D341Med (cell line): ENCODE results near the gene SBF1.

Source experiments
- DNase-seq: peaks from one replicate; pipeline ENCODE4 v3.0.0; 2012; ENCODE audit warnings: low spot score

The SBF1 gene

DNA sequence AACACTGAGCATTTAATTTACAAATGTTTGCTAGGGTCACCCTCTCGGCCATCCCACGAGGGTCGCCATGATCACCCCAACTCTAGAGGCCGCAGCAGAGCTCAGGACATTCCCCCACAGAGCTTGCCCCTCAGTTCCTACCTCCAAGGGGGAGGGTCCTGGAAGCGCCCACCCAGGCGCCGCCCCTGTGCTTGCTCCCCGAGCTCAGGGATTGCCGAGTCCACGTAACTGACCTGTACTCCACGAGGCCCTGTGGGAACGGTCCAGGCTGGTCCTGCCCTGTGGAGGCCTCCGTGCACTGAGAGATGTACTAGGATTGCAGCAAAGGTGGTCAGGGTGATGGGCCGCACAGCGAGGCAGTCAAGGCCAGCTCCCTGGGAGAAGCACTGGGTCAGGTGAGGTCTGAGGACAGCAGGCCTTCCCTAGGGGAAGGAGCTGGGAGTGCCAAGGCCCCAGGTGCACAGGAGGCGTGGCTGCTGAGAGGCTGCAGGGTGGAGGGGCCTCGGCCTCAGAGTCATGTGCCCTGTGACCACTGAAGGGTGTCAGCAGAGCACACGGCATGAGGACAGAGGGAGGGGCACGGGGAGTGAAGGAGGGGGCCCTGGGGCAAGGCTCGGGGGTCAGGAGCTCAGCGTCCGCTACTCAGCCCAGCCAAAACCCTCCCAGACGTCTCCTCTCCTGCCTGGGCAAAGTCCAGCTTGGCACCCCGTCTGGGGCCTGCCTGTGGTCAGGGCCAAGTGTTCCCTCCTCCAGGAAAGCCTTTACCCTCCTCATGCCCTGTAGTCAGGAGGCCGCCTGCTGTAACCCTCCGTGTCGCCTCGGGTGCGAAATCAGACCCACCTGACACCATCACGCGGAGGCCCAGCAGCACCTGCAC lies 9.4 kb upstream of the SBF1 start:
- DNase-seq = no peak

- DNase-seq = no peak
Measured at GRCh38 chr22:50483556-50483955, 8.7 kb upstream of the SBF1 start.

DNA sequence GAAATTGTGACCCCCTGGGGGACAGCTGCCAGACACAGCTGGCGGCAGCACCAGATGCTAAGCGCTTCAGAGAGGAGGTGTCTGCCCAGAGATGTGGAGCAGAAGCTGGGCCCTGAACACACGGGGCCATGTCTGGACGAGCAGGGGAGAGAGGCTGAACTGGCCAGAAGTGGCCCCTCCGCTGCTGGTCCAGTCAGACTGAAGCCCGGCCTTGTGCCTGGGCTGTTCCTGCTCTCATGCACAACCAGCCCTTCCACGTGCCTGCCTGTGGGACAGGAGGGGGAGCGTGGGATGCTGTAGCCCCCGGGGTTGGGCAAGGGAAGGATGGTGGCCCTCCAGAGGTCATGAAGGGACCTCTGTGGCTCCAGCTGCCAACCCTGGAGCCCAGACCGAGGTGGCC lies 8.3 kb upstream of the SBF1 start:
- no peak for DNase-seq

DNA sequence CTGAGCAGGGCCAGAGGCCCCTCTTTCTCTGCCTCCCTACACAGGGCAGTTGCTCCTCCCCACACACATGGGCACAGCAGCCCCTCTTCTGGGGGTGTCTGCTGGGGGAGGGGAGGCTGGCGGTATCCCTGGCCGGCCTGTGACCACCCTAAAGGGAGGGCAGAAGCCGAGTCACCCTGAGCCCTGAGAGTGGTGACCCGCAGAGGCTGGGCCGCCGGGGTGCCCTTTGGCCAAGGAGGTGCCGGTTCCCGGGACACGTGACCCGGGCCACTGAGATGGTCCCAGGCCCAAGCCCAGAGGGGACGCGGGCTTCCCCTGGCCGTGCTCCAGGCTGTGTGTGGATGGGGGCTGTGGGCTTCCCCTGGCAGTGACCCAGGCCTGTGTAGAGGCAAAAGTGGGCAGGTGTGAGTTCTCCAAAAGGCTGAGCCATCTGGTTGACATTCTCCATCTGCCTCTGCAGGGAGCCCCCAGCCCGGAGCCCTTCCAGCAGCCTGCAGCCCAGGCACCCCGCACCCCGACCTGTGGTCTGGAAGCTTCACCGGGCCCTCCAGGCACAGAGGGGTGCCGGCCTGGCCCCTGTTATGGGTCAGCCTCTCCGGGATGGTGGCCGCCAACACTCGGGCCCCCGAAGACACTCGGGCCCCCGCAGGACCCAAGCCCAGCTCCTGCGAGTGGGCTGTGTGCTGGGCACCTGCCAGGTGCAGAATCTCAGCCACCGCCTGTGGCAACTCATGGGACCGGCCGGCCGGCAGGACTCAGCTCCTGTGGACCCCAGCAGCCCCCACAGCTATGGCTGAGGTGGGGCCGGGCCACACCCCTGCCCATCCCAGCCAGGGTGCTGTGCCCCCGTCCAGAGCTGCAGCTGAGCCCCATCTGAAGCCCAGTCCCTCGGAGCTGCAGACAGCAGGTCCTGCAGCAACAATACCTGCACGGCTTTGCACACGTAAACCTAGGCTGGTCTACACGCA lies 7.6 kb upstream of the SBF1 start:
- DNase-seq = no peak

DNA sequence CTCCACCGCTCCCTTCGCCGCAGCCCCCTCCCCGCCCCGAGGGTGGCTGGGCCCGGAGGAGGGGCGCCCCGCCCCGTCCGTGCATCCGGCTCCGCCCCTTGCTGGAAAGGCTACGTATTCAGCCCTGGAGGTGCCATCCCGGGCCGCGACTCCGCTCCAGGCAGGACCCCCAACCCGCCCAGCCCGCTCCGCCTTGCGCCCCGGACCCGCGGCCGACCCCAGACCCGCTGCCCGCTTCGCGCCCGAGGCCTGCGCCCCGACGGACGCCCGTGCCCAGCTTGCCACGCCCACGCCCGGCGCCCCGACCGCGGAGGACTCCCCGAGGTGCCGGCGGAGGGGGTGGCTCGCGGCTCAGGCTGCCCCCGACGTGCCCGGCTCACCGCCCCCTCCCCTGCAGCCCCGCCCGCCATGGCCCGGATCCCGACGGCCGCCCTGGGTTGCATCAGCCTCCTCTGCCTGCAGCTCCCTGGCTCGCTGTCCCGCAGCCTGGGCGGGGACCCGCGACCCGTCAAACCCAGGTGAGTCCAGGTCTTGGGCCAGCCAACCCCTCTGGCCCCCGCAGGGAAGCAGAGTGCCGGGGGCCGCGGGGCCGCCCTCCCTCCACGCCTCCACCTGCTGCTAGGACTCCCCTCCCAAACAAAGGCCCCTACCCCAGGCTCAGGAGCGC lies 6.7 kb upstream of the SBF1 start, which contains the start of gene ADM2:
Gene ADM2, plus strand, starts transcription at position 104 of the 667 bp plus-strand sequence. Its CDS starts 305 bp downstream, at position 409.
- peak; percentile 84 for DNase-seq

DNA sequence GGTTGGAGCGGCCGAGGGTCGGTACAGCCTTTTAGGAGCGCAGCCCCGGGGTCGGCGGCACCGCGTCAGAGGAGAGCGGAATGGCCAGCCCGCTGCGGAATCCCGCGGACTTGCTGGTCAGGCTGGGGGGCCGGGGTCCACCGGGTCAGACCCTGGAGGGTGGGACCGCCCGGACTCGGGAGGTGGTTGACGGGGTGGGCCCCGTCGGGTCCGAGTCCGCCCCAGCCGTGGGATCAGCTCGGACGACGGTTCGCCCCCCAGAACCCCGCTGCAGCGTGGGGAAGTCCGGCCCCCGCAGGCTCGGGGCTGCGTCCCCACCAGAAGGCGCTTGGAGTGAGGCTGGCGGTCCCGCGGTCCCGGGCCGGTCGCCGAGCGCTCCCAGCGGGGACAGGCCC lies 6.2 kb upstream of the SBF1 start:
- no peak for DNase-seq

- DNase-seq = no peak
Measured at GRCh38 chr22:50479721-50480120, 4.9 kb upstream of the SBF1 start.

GRCh38 chr22:50477923-50478322 lies 3.1 kb upstream of the SBF1 start:
- no peak for DNase-seq

GRCh38 chr22:50476868-50477267 lies 2.0 kb upstream of the SBF1 start:
- DNase-seq = no peak

DNA sequence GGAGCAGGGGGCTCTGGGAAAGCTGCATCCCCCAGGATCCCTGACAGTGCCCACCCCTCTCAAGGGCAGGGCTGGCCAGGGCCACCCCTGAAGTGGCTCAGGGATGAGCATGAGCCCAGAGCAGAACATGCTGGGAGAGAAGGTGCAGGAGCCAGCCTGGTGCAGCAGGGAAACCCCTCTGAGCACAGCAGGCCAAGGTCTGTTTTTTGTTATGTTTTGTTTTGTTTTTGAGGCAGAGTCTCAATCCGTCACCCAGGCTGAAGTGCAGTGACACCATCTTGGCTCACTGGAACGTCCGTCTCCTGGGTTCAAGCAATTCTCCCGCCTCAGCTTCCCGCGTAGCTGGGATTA lies 792 bp upstream of the SBF1 start:
- DNase-seq = no peak

DNA sequence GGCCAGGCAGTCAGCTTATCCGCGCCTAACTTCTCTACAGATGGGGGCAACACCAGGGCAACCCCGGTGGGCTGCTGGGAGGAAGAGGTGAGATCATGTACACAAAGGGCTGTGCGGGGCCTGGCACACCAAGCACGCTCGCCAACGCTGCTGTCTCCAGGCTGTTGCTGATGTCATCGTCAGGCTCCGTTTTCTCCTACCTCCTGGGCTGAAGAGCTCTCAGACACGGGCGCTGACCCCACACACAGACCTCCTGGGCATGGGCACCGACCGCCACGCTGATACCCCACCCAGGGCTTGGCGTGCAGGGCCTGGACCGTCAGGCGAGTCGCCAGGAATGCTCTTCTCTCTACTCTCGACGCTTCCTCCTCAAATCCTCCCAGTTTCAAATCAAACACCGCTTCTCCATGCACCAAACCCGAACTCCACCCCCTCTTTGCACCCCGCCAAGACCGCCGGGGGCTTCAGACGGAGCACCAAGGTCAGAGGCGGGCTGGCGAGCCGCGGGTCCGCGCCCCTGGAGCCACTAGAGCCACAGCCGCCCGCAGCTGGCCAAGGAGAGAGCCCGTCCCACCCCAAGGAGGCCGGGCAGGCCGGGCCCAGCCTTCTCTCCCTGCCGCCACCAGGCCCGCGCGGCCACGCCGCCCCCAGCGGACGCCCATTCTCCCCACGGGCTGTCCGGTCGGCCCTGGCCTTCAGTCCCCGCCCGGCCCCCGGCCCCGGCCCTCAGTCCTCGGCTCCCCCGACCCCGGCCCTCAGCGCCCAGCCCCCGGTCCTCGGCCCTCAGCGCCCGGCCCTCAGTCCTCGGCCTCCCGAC lies 772 bp downstream of the SBF1 start:
- peak; percentile 74 for DNase-seq

DNA sequence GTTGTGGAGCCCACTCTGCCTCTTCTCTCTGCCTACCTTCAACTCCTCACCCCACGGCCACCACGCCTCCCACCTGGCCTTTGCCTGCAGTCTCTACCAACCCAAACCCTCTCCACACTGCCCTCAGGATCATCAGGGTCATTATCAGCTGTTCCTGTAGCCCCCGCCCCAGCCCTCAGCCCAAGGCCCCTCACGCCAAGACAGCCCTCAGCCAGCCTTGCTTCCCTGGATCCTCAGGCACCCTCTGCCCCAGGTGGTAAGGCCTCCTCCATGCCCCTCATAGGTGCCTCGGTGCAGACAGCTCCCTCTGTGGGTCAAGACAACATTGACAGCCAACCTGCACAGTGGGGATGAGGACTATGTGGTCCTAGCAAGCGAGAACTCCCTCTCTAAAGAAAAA lies 1.7 kb downstream of the SBF1 start:
- peak; percentile 65 for DNase-seq

GRCh38 chr22:50471962-50472361 lies 2.9 kb downstream of the SBF1 start:
- DNase-seq = no peak

GRCh38 chr22:50471197-50471847 lies 3.5 kb downstream of the SBF1 start:
- DNase-seq = no peak

- DNase-seq = no peak
Measured at GRCh38 chr22:50470491-50470890, 4.3 kb downstream of the SBF1 start.

DNA sequence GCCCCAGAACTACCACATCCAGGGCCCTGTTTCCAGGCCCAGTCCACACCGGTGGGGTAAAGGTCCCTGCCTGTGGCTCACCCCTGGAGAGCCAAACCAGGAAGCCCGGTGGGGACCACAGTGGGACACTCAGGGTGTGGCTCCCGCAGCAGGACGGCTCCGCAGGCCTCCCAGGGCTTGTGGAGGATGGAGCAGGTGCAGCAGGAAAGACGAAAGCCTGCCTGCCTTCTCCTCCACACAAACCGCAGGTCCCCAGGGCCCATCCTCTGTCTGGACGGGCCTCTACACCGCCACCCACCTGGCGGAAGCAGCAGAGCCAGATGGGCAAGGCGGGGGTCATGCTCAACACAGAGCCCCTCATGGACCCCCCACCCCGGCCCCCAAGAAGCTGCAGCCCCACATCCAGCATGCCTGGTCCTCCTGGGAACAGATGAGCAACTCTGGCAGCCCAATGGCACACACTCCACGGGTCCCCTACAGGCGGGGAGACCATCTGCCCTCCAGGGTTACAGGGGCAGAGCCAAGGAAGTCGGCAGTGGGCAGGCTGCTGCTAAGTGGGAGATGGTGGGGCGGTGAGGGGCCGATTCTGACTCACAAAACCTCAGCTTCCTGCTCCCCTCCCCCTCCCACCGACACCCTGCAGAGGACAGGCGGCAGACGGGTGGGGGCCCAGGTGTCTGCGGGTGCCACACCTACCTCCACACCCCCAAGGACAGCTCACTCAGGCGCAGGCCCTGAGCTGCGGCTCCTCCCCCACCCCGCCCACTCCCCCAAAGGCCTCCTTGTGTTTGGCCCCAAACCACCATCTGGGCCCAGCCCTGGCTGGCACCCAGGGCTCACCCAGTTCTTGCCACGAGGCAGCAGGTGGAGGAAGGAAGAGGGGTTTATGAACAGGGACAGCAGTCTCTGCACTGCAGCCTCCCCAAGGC lies 5.2 kb downstream of the SBF1 start:
- peak; percentile 76 for DNase-seq

GRCh38 chr22:50468626-50469025 lies 6.2 kb downstream of the SBF1 start:
- no peak for DNase-seq

GRCh38 chr22:50467773-50468440 lies 6.9 kb downstream of the SBF1 start:
- no peak for DNase-seq

DNA sequence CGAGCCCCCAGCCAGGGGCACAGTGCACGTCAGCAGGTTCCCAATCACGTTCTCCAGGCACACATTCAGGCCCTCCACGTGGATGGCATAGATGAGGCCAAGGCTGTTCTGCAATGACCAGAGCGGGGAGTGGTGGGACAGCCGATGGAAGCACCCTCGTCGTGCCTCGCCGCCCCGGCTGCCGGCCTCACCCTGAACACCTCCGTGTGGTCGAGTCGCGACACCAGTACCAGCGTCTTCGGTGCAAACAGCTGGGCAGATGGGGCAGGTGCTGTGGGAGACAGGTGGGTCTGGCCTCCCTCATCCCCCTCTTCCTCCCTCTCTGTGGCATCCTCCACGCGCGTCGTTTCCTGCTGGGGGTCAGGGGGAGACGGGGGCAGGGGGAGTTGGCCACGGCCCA lies 7.5 kb downstream of the SBF1 start:
- DNase-seq = no peak
